Spinal cord (tissue), 10 donors: Measurements from ENCODE around the gene COX5A. TPM values are rescaled to one million over a fixed set of nuclear protein-coding genes. Genes with fewer than 3 reads are reported as not detected.
A peak's percentile ranks its signal among the peaks of the same experiment; 100 is the strongest.
"Not testable (repeated sequence)": the region's sequence is repeated elsewhere in the genome, so short reads cannot be mapped to it uniquely, and the experiment has no call there.

Source experiments
- DNase-seq, 6 donors: peaks; one replicate each; pipeline versions ENCODE4 v3.0.0 to v3.0.0-alpha.2; 2013 to 2015; ENCODE audit warnings: low spot score in 6 of 6, low read depth in 4 of 6
- H3K27ac ChIP-seq: one replicate; pipeline ENCODE4 v1.5.1; 2013; ENCODE audit warnings: low read depth, low read length, control low read depth
- H3K27me3 ChIP-seq: one replicate; pipeline ENCODE4 v1.6.1; 2013; ENCODE audit warnings: low read length; ENCODE audit not compliant: control insufficient read depth, insufficient read depth
- H3K36me3 ChIP-seq: one replicate; pipeline ENCODE4 v1.6.1; 2013; ENCODE audit warnings: low read length; ENCODE audit not compliant: control insufficient read depth, insufficient read depth
- H3K4me1 ChIP-seq: one replicate; pipeline ENCODE4 v1.6.1; 2013; ENCODE audit warnings: low read length; ENCODE audit not compliant: control insufficient read depth, insufficient read depth
- H3K4me3 ChIP-seq: one replicate; pipeline ENCODE4 v1.5.1; 2013; ENCODE audit warnings: low read depth, low read length, control low read depth
- H3K9me3 ChIP-seq: one replicate; pipeline ENCODE4 v1.6.1; 2013; ENCODE audit warnings: low read length; ENCODE audit not compliant: control insufficient read depth, insufficient read depth
- WGBS: methylation state at CpG from one replicate; pipeline ENCODE4 v1.1.5; 2013; ENCODE audit warnings: missing lambda C conversion rate; ENCODE audit not compliant: insufficient coverage; 5-methylcytosine and 5-hydroxymethylcytosine counted together
- polyA plus RNA-seq, 2 donors: library from polyadenylated mRNA; unstranded; fragments of 120-200 nt; gene quantifications; one replicate each; pipeline ENCODE4 v1.2.1, GENCODE V29; 2013; ENCODE audit not compliant: insufficient read length in 2 of 2
- total RNA-seq, 2 donors: library from RNA; depleted of rRNA in 1 of 2; stranded (reverse); fragments of 120-200 nt in 1 of 2; fragments of >200 nt in 1 of 2; gene quantifications; one replicate each; pipeline versions ENCODE4 v1.2.3 to v1.2.4, GENCODE V29; 2013 to 2014
- donor health status: healthy.

The COX5A gene
- total and polyA plus RNA-seq, 4 donors: 58.1 to 354 (median 225) TPM

- peak in 1 of 6 donors; percentile 78 for DNase-seq
- Histone ChIP-seq H3K27ac (peak overlapping the region; percentile 57), H3K36me3 (no peaks in the 10 kb centered on the region), H3K4me1 (peaks cover 53% of the 10 kb centered on the region), H3K4me3 (peak overlapping the region; percentile 65), H3K9me3 (no peaks in the 10 kb centered on the region), H3K27me3 (peaks cover 40% of the 10 kb centered on the region)
- under 1% methylated on average over 24 of the region's 28 CpGs for WGBS
These were observed 19.7 kb upstream of the COX5A start for GRCh38 chr15:74957476-74958035.

- peak within 1 kb of the TSS; percentile 57 for H3K27ac ChIP-seq
- H3K4me3 ChIP-seq: peak within 1 kb of the TSS; percentile 65
- peaks cover 53% of the 10 kb centered on the region for H3K4me1 ChIP-seq
- under 1% methylated on average over 83 of the region's 83 CpGs for WGBS
- H3K9me3 ChIP-seq: no peaks in the 10 kb centered on the region
- peak in 2 of 6 donors; percentile 82 to 88 for DNase-seq
- H3K36me3 ChIP-seq: no peaks in the 10 kb centered on the region
- peaks cover 40% of the 10 kb centered on the region for H3K27me3 ChIP-seq
These were observed 19.0 kb upstream of the COX5A start, which contains the start of gene RPP25 for GRCh38 chr15:74956648-74957475. Gene RPP25 (minus strand): TSS chr15:74956772. CDS start chr15:74956583, 189 bp downstream.

- Histone ChIP-seq H3K36me3 (no peaks in the 10 kb centered on the region), H3K27me3 (peaks cover 40% of the 10 kb centered on the region), H3K4me3 (peak overlapping the region; percentile 48), H3K9me3 (no peaks in the 10 kb centered on the region), H3K4me1 (peaks cover 55% of the 10 kb centered on the region), H3K27ac (no peak overlapping the region)
- 2% methylated on average over 86 of the region's 88 CpGs for WGBS
- DNase-seq: peak in 2 of 6 donors; percentile 84 to 93
These were observed 18.1 kb upstream of the COX5A start for GRCh38 chr15:74955796-74956647.

- H3K4me1 ChIP-seq: peaks cover 59% of the 10 kb centered on the region
- no peaks in the 10 kb centered on the region for H3K36me3 ChIP-seq
- H3K27me3 ChIP-seq: peaks cover 39% of the 10 kb centered on the region
- no peak for DNase-seq
- H3K27ac ChIP-seq: no peak overlapping the region
- H3K4me3 ChIP-seq: peak overlapping the region; percentile 11
- 59% methylated on average over 6 of the region's 8 CpGs for WGBS
- H3K9me3 ChIP-seq: no peaks in the 10 kb centered on the region
These were observed 17.1 kb upstream of the COX5A start for GRCh38 chr15:74955017-74955416.

GRCh38 chr15:74954515-74954914, 16.6 kb upstream of the COX5A start:
- H3K27me3 ChIP-seq: peaks cover 36% of the 10 kb centered on the region
- H3K27ac ChIP-seq: no peak overlapping the region
- H3K4me3 ChIP-seq: peak overlapping the region; percentile 11
- H3K4me1 ChIP-seq: peaks cover 58% of the 10 kb centered on the region
- no peaks in the 10 kb centered on the region for H3K36me3 ChIP-seq
- H3K9me3 ChIP-seq: no peaks in the 10 kb centered on the region
- DNase-seq: peak in 2 of 6 donors; percentile 56 to 82

- DNase-seq: no peak
- no peak overlapping the region for H3K27ac ChIP-seq
- H3K36me3 ChIP-seq: no peaks in the 10 kb centered on the region
- peaks cover 10% of the 10 kb centered on the region for H3K27me3 ChIP-seq
- WGBS: 67% methylated on average over 3 of the region's 3 CpGs
- H3K9me3 ChIP-seq: no peaks in the 10 kb centered on the region
- peaks cover 27% of the 10 kb centered on the region for H3K4me1 ChIP-seq
- no peak overlapping the region for H3K4me3 ChIP-seq
These were observed 13.1 kb upstream of the COX5A start for GRCh38 chr15:74951006-74951405.

GRCh38 chr15:74950078-74950908, 12.4 kb upstream of the COX5A start:
- WGBS: 35% methylated on average over 2 of the region's 7 CpGs
- Histone ChIP-seq H3K4me1 (peaks cover 20% of the 10 kb centered on the region), H3K27ac (no peak overlapping the region), H3K27me3 (peaks cover 3% of the 10 kb centered on the region), H3K4me3 (no peak overlapping the region), H3K9me3 (no peaks in the 10 kb centered on the region), H3K36me3 (no peaks in the 10 kb centered on the region)
- peak in 4 of 6 donors; percentile 72 to 96 (median 88) for DNase-seq

- Histone ChIP-seq H3K4me3 (peak overlapping the region; percentile 81), H3K27me3 (no peaks in the 10 kb centered on the region), H3K27ac (peak overlapping the region; percentile 71), H3K36me3 (peaks cover 2% of the 10 kb centered on the region), H3K4me1 (peaks cover 11% of the 10 kb centered on the region), H3K9me3 (no peaks in the 10 kb centered on the region)
- 0% methylated on average over 15 of the region's 18 CpGs for WGBS
- peak in 1 of 6 donors; percentile 39 for DNase-seq
These were observed 642 bp downstream of the COX5A start for GRCh38 chr15:74937272-74937589.

- not testable (repeated sequence) for DNase-seq
These were observed 2.7 kb downstream of the COX5A start for GRCh38 chr15:74935193-74935592.

More at GRCh38 chr15:74935193-74935592, 2.7 kb downstream of the COX5A start:
- no CpG with 5 or more reads among the region's 3 CpGs for WGBS
- not testable (repeated sequence) for H3K27ac ChIP-seq, H3K4me3 ChIP-seq, H3K27me3 ChIP-seq, H3K9me3 ChIP-seq
- peaks cover 11% of the 10 kb centered on the region for H3K4me1 ChIP-seq
- H3K36me3 ChIP-seq: peaks cover 12% of the 10 kb centered on the region
